ENCODE measurements around the gene GK2.

GRCh38 chr4:79403356-79403755 lies 4.7 kb downstream of the GK2 start:
- TF ChIP-seq EZH2 (IDR thresholded peaks at IDR 0.05) = no peak
- no peak for TF ChIP-seq CTCF (IDR thresholded peaks at IDR 0.05)
- no peak for TF ChIP-seq EZH2phosphoT487 (IDR thresholded peaks at IDR 0.05)
